Hindlimb muscle (tissue), 1 donor: Measurements from ENCODE around the gene IL2RA. TPM values are rescaled to one million over a fixed set of nuclear protein-coding genes. Genes with fewer than 3 reads are reported as not detected.
A peak's percentile ranks its signal among the peaks of the same experiment; 100 is the strongest.

ENCODE experiments used
- DNase-seq: peaks from one replicate; pipeline ENCODE4 v3.0.0-alpha.2; 2013
- polyA plus RNA-seq: library from polyadenylated mRNA; unstranded; fragments of 120-200 nt; gene quantifications from one replicate; pipeline ENCODE4 v1.2.1, GENCODE V29; 2013; ENCODE audit not compliant: insufficient read length

The IL2RA gene
- polyA plus RNA-seq, 1 donor, result not detected

GRCh38 chr10:6038071-6038631 lies 24.0 kb downstream of the IL2RA start:
- DNase-seq, result no peak

GRCh38 chr10:6037422-6037821 lies 24.7 kb downstream of the IL2RA start:
- DNase-seq, result no peak

GRCh38 chr10:6036861-6037321 lies 25.3 kb downstream of the IL2RA start:
- no peak for DNase-seq

GRCh38 chr10:6035931-6036575 lies 26.1 kb downstream of the IL2RA start:
- DNase-seq, result no peak

- no peak for DNase-seq
Observed at GRCh38 chr10:6035101-6035834, 26.9 kb downstream of the IL2RA start.

GRCh38 chr10:6034371-6034770 lies 27.8 kb downstream of the IL2RA start:
- DNase-seq, result no peak

- no peak for DNase-seq
Observed at GRCh38 chr10:6033954-6034353, 28.2 kb downstream of the IL2RA start.

- DNase-seq, result no peak
Observed at GRCh38 chr10:6030940-6031339, 31.2 kb downstream of the IL2RA start.

- DNase-seq, result no peak
Observed at GRCh38 chr10:6030217-6030616, 31.9 kb downstream of the IL2RA start.

GRCh38 chr10:6027929-6028328 lies 34.2 kb downstream of the IL2RA start:
- no peak for DNase-seq

GRCh38 chr10:6025683-6026255 lies 36.4 kb downstream of the IL2RA start:
- DNase-seq, result no peak

GRCh38 chr10:6024334-6024682 lies 37.9 kb downstream of the IL2RA start:
- DNase-seq, result no peak

- DNase-seq, result no peak
Observed at GRCh38 chr10:6023661-6024333, 38.4 kb downstream of the IL2RA start.

- no peak for DNase-seq
Observed at GRCh38 chr10:6022660-6023059, 39.5 kb downstream of the IL2RA start.

GRCh38 chr10:6020826-6021225 lies 41.3 kb downstream of the IL2RA start:
- DNase-seq, result peak; percentile 12

- no peak for DNase-seq
Observed at GRCh38 chr10:6019796-6020195, 42.4 kb downstream of the IL2RA start.

GRCh38 chr10:6019010-6019782 lies 43.0 kb downstream of the IL2RA start:
- no peak for DNase-seq

GRCh38 chr10:6018422-6018821 lies 43.7 kb downstream of the IL2RA start:
- DNase-seq, result no peak

- no peak for DNase-seq
Observed at GRCh38 chr10:6017781-6018354, 44.3 kb downstream of the IL2RA start.

GRCh38 chr10:6014241-6014761 lies 47.9 kb downstream of the IL2RA start:
- DNase-seq, result peak; percentile 40

GRCh38 chr10:6013413-6014192 lies 48.6 kb downstream of the IL2RA start:
- no peak for DNase-seq
